ENCODE results near the gene CYP11A1.

GRCh38 chr15:74408385-74408784 is 40.9 kb upstream of the CYP11A1 start:
- TF ChIP-seq POLR2AphosphoS5 (IDR thresholded peaks at IDR 0.05; ENCODE audit: borderline replicate concordance, low read depth, low read length) (no peak), EZH2 (IDR thresholded peaks at IDR 0.05) (no peak)

Data from SK-N-MC (cell line).